ENCODE data around the gene ZIC5. TPM values are rescaled to one million over a fixed set of nuclear protein-coding genes. Genes with fewer than 3 reads are reported as not detected.

Gene ZIC5
- total and polyA plus RNA-seq, 9 of the 15 experiments (the other 6 are each of a cell fraction or from before 2014, with no cell fraction given): 0.57 to 2.0 (median 1.1) TPM

DNA sequence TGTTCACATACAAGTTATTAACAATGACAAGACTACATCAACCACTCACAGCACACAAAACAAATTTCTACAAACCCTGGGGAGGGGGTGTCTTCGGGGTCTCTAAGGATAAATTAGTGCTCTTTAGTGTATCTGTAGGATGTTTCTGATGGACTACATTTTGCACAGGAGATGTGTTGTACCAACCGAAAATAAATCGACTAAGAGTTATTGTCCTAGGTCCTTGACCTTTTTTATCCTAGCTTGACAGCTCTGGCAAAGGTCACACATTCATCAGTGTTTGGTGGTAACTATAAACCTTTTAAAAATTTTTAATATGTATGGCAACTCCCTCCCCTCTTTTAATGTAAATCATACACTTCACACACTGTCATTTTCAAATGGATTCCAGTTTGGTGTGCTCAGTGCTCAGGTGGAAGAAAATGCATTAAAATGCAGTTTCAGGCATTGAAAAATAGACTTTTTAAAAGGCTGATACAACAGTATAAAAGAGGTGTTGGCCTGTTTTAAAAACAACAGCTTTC is 7.7 kb downstream of the ZIC5 start:
- 65% methylated on average over 3 of the region's 3 CpGs for WGBS (ENCODE audit: insufficient coverage, low coverage, missing lambda C conversion rate)
- intact Hi-C loops (cut with micrococcal nuclease): no loop called here

More for the DNA sequence above, 7.7 kb downstream of the ZIC5 start:
- H3K9ac ChIP-seq (ENCODE audit: insufficient read depth in 1 of 2, low read depth in 2 of 2, low read length in 2 of 2): no peak overlapping the region
- POLR2A ChIA-PET: interaction anchor here (0.6 kb wide), 1 partner anchor 17 kb away, joined by 3 read pairs; no protein-coding TSS in a partner anchor
- peaks cover 0 to 17% of the 10 kb centered on the region in 2 experiments; a peak in 2 of 5 replicates for H3K4me1 ChIP-seq (replicated peaks in 1 of 2; ENCODE audit: control insufficient read depth in 2 of 2, insufficient read depth in 2 of 2, low read length in 2 of 2)
- in situ Hi-C loops (cut with MboI): no loop called here
- H3K27ac ChIP-seq (ENCODE audit: extremely low read depth, low read depth, low read length): no peak overlapping the region
- no peak for FAIRE-seq
- no peak overlapping the region for H3K4me3 ChIP-seq
- H3K27me3 ChIP-seq (ENCODE audit: control insufficient read depth in 2 of 2, insufficient read depth in 2 of 2, low read length in 2 of 2): peaks cover 5 to 10% of the 10 kb centered on the region in 2 experiments; a peak in 4 of 5 replicates
- ATAC-seq: no peak
- H4K20me1 ChIP-seq (replicated peaks; ENCODE audit: control insufficient read depth, insufficient read depth, low read length): no peaks in the 10 kb centered on the region
- TF ChIP-seq, protein P1, sequence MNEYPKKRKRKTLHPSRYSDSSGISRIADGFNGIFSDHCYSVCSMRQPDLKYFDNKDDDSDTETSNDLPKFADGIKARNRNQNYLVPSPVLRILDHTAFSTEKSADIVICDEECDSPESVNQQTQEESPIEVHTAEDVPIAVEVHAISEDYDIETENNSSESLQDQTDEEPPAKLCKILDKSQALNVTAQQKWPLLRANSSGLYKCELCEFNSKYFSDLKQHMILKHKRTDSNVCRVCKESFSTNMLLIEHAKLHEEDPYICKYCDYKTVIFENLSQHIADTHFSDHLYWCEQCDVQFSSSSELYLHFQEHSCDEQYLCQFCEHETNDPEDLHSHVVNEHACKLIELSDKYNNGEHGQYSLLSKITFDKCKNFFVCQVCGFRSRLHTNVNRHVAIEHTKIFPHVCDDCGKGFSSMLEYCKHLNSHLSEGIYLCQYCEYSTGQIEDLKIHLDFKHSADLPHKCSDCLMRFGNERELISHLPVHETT (CRISPR knock-in tag; conservative IDR thresholded peaks at IDR 0.05 in 1 of 2, IDR thresholded peaks at IDR 0.05 in 1 of 2): no peak
- no peak for TF ChIP-seq FOXJ2 (tag; IDR thresholded peaks at IDR 0.05)
- no peak for TF ChIP-seq HES1 (IDR thresholded peaks at IDR 0.05; ENCODE audit: low read depth)
- TF ChIP-seq RUNX1 (IDR thresholded peaks at IDR 0.05; ENCODE audit: low read depth): no peak
- TF ChIP-seq CREB3L1 (IDR thresholded peaks at IDR 0.05; ENCODE audit: borderline replicate concordance, low read depth): no peak
- no peak for TF ChIP-seq ZNF134 (CRISPR knock-in tag; conservative IDR thresholded peaks at IDR 0.05)
- TF ChIP-seq POLR3G (IDR thresholded peaks at IDR 0.05; ENCODE audit: extremely low read depth, insufficient read length, insufficient replicate concordance): no peak
- TF ChIP-seq KAT8 (IDR thresholded peaks at IDR 0.05; ENCODE audit: low read depth): no peak
- TF ChIP-seq ZNF584 (CRISPR knock-in tag; IDR thresholded peaks at IDR 0.05; ENCODE audit: low read depth): no peak
- no peak for TF ChIP-seq NELFE (IDR thresholded peaks at IDR 0.05; ENCODE audit: insufficient read depth, insufficient read length)
- no peak for TF ChIP-seq CCAR2 (IDR thresholded peaks at IDR 0.05; ENCODE audit: low read depth, low read length)
- no TSS peak for BruUV-seq (replicated peaks)
- H3K9me1 ChIP-seq (ENCODE audit: control insufficient read depth, insufficient read depth, low read length): no peaks in the 10 kb centered on the region
- H3K9me3 ChIP-seq (replicated peaks; ENCODE audit: control insufficient read depth, insufficient read depth, low read depth, low read length): no peaks in the 10 kb centered on the region
- peaks cover 1% of the 10 kb centered on the region; the same call in 1 of the 3 replicates for H3K79me2 ChIP-seq (ENCODE audit: control insufficient read depth, insufficient read depth, low read length)
- CTCF ChIA-PET (ENCODE audit: low intra/inter-chr PET ratio): no interaction called here
- H3K36me3 ChIP-seq (ENCODE audit: control insufficient read depth, insufficient read depth, low read length): peaks cover 7% of the 10 kb centered on the region; the same call in 1 of the 3 replicates
- H2AFZ ChIP-seq (ENCODE audit: low read depth, low read length): no peak overlapping the region
- no peak overlapping the region for H3K4me2 ChIP-seq (ENCODE audit: insufficient read depth, low read length)
- DNase-seq (ENCODE audit: extremely low read depth in 1 of 4, low spot score in 3 of 4): no peak

Measured in K562 (cell line).